ENCODE data around the gene PICK1.

PICK1 gene

DNA sequence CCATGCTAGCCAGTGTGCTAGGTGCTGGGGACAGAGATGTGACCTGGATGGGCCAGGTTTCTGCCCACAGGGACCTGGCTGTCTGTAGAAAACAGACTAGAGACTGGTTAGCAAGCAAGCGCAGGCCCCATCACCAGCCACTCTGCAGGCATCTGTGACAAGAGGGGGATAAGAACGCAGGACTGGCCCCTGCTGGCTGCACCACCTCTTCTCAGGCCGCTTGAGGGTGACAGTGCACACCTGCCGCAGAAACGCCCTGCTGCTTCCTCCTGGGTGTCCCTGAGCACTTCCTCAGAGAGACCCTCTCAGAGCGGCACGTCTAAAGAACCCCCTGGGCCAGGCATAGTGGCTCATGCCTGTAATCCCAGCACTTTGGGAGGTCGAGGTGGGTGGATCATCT is 5.9 kb upstream of the PICK1 start:
- no peak for DNase-seq

- DNase-seq, result peak; percentile 87
Measured at GRCh38 chr22:38051900-38052862, 5.0 kb upstream of the PICK1 start.

GRCh38 chr22:38062791-38063190 is 5.6 kb downstream of the PICK1 start:
- DNase-seq, result no peak

DNA sequence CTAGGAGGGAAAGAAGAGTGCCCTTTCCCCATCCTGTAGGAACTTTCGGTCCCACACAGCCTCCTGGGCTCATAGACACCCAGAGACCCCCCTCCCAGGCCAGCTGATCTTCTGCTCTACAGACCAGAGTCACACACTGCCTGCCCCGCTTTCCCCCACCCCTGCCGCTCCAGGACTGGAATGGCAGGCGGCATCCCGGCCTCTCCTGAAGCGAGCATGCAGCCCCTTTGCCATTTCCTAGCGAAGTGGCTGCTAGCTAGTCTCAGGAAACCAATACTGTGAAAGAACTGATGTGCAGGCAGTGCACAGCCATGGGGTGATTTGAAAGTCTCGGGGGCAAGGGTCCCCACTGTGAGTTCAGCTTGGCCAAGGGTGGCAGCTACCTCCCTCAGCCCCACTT is 8.3 kb downstream of the PICK1 start:
- no peak for DNase-seq

GRCh38 chr22:38066381-38067027 is 9.3 kb downstream of the PICK1 start:
- no peak for DNase-seq

DNA sequence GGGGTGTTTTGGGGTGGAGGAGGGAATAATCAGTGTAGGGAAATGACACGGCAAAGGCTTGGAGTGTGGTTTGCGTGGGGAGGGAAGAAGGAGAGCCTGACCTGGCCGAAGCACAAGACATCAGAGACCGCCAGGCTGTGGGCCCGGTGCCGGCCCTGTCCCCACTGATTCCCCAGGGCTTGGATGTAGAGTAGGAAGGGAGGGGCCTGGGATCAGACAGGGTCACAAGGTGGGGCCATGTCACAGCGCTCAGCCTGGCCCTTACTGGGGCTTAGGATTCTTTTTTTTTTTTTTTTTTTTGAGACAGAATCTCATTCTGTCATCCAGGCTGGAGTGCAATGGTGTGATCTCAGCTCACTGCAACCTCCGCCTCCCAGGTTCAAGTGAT is 9.8 kb downstream of the PICK1 start:
- no peak for DNase-seq

- DNase-seq, result no peak
Measured at GRCh38 chr22:38067761-38068360, 10.7 kb downstream of the PICK1 start.

DNA sequence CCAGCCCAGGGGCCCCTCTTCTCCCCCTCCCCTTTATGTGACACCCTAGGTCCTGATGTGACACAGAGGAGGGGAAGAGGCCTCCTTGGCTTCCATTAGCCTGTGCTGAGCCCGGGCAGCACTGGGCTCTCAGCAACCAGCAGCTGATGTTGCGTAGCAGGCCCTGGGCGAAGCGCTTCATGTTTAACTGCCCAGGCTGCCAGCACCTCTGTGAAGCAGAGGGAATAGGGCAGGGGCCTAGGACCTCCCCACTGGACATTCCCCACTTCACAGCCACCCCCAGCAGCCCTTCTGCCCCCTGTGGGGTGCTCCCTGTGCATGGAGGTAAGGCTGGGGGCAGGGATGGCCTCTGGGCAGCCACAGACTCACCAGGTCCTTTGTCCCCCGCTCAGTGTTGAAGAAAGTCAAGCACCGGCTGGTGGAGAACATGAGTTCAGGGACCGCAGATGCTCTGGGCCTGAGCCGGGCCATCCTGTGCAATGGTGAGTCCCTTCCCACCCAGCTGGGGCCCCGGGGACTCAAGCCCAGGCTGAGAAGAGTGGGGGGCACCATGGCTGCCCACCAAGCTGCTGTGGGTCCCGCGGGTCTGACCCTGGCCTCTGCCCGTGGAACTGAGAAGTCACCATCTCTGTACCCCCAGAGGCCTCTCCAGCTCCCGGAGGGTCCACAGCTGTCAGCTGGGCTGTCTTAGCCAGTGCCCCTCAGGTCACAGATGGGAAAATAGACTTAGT is 11.6 kb downstream of the PICK1 start:
- DNase-seq, result no peak

DNA sequence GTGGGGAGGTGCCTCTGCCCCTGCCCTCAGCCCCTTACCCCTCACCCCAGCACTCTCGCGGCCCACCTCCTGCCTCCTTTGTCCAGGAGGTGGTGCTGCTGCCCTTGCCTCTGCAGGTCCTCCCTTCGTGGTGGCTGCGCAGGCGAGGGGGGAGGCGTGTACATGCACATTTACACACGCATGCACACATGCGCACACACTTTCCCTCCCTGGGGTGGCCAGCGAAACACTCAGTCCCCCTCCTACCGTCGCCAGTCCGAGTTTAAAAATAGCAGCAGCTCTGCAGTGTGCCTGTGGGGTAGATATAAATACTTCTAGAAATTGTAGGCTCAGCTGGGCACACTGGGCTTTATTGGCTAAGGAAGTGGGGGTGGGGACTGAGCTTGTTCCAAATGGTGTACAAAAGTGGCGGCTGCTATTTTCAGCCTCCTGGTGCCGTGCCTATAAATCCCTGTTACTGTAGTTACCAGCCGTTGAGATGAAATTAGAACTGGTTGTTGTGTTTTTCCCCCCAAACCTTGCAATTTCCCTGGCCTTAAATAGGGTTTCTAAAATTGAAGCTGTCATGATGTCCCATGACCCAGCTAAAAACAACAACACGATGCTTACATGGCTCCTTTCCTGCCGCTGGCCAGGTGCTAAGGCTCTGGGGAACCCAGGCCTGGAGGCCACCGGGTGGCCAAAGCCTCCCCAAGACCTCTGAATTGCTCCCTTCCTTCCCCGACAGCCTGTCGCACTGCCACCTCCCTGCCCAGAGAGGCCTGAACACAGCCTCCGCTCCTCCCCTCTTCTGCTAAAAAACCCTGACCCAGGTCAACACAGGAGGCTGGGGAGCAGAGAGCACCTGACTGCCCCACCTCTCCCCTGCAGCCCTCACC is 12.4 kb downstream of the PICK1 start:
- DNase-seq, result no peak

GRCh38 chr22:38070250-38070921 is 13.2 kb downstream of the PICK1 start:
- DNase-seq, result no peak

DNA sequence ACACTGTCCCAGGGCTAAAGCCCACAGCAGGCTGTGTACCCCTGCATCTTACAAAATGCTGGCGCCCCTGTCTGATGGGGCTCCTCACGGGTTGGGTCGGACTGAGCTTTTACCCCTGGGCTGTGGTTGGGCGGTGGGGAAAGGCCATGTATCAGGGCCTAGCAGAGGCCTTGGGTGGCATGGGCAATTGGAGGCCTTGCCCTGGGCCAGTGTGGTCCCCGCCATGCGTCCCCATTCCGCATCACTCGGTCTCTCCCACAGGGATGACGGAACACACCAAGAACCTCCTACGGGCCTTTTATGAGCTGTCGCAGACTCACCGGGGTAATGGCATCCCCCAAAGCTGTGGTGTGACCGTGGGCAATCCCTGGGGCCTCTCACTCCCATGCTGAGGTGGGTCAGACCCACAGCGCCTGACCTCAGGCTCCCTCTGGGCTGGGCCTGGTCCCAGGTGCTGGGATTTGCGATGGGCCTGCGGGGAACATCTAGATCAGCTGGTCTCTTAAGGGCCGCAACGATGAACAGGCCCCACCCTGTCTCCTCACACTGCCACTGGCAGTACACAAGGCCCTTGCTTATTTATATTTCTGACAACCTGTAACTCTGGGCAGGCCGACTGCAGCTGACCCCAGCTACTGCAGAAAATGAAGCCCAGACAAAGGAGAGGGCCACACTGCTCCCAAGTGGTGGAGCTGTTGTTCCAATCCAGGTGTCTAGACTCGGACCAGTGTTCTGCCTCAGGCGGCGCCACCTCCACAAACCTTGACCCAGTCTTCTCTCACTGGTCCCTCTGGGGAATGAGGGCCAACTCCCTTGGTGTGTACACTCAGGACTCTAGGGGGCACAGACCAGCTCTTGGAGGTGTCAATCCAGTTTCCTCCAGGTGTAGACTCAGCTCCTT is 14.5 kb downstream of the PICK1 start:
- DNase-seq, result no peak

DNA sequence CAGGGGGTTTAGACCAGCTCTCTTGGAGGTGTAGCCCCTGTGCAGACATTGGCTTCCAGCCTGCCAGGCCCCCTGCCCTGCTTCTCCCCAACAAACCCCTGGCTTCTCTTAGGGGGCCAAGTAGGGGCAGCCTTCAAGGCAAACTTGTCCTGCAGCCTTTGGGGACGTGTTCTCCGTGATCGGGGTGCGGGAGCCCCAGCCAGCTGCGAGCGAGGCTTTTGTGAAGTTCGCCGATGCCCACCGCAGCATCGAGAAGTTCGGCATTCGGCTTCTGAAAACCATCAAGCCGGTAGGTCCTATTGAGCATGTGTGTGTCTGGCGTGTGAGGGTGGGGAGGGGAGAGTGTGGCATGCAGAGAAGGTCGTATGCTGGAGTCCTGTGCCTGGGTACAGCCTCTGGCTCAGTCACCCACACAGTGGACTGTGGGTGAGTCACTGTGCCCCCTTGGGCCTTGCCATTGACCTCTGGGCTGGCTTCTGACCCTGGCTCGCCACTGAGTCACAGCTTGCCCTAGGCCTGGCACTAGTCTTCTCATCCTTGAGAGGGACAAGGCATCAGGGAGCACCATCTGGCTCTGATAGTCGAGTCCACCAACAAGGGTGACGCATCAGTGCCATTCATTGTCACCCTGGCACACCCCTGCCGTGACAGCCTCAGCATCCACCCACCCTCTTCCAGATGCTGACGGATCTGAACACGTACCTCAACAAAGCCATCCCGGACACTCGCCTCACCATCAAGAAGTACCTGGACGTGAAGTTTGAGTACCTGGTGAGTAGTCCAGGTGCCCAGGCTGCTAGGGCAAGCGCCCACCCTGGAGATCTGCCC is 15.3 kb downstream of the PICK1 start:
- no peak for DNase-seq

DNA sequence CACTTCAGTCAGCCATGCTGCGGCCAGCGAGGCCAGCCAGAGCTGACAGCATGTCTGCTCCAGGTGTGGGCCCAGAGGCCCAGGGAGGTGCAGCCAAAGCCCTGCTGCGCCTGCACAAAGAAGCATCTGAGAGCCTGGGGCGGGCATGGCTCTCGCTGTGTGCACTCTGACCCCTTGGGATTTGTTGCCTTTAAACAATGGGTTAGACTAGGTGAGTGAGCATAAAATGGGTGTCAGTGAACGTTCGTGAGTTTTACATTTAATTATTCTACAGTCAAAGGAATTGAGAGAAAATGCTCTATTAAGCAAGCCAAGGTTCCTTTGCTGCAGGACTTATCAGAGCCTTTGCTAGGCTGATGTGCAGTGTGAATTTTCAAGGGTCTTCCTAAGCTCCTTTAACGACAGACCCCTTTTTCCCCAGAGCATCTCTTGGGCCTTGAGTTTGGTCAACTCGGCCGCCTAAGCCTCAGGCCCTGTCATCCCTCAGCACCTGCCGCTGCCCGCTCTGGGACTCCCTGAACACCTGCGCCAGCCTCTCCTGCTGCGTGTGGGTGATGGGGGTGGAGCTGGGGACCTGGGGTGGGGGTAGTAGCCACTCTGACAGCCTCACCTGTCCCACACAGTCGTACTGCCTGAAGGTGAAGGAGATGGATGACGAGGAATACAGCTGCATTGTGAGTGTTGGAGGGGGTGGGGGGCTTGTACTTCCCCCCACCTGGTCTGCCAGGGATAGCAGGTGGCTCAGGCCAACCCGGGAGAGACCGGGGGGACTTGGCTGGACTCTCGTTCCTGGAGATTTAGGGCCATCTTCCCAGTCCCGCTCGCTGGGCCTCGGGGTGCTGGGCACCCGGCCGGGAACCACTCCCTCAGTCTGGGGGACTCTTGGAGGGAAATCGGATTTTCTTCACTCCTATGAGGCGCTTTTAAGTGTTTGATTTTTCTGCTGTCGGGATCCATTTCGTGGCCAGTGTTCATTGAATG is 16.2 kb downstream of the PICK1 start:
- no peak for DNase-seq

DNA sequence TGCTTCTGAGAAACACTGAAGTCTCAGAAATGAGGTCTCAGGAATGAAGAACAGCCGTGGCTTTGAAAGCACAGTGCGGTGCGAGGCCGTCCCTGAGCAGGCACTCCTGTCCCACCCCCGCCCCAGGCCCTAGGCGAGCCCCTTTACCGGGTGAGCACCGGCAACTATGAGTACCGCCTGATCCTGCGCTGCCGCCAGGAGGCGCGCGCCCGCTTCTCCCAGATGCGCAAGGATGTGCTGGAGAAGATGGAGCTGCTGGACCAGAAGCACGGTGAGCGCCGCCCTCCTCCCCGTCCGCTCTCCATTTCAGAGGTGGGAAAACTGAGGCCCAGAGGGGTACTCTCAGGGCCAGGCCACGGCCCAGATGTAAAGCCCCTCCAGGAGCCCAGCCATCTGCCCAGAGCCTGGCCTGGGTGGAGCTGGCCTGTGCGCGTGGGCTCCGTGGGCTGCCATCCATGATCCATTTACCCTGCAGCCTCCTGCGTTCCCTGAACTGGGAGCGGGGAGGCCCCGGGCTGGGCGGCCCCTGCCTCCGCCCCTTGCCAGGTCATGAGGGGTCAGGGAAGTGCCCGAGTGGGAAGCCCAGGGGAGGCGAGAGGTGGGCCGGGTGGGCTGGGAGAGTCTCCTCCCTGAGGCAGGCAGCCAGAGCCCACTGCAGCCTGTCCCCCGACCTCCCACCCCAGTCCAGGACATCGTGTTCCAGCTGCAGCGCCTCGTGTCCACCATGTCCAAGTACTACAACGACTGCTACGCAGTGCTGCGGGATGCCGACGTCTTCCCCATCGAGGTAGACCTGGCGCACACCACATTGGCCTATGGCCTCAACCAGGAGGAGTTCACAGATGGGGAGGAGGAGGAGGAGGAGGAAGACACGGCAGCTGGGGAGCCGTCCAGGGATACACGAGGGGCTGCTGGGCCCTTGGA is 17.2 kb downstream of the PICK1 start:
- DNase-seq, result no peak

GRCh38 chr22:38075105-38075825 is 18.1 kb downstream of the PICK1 start:
- no peak for DNase-seq

DNA sequence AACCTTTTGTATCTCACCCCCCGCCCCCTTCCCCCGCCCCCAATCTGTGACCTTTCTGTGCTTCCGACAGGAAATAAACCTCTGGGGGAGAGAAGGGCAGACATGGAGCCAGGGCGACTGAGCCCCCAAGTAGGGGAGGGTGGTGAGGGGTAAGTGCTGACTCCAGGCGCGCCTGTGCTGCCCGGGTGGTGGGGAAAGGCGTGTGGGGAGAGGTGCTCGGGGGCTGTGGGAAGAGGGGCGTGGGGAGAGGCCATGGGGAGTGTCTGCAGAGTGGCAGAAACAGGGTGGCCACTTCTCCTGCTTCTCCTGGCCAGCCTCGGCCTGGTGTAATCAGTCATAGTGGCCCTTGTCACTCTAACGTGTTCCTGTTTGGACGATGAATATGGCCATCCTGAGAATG is 18.8 kb downstream of the PICK1 start:
- no peak for DNase-seq

Measured in NCI-H2171 (cell line).